Endothelial cell of umbilical vein (primary cell): Measurements from ENCODE around the gene NQO1. TPM values are rescaled to one million over a fixed set of nuclear protein-coding genes. Genes with fewer than 3 reads are reported as not detected.

Source experiments
- BruUV-seq: library from RNA; stranded (reverse); fragments of 400-500 nt; replicated peaks from 2 replicates; lab custom pipeline; 2021; lab: Mats Ljungman, UMichigan
- CTCF ChIA-PET: fragments of 300-600, 350-600 bp; sonication (Branson Sonifier 250); formaldehyde crosslinking; loops from one replicate; lab custom pipeline; 2021; ENCODE audit warnings: antibody characterized with exemption, inconsistent platforms; lab: Charles Lee
- POLR2A ChIA-PET: fragments of 300-600, 350-600 bp; sonication (Branson Sonifier 250); formaldehyde crosslinking; loops from one replicate; lab custom pipeline; 2021; ENCODE audit warnings: antibody characterized with exemption, inconsistent platforms; lab: Charles Lee
- DNase-seq: peaks from one replicate; pipeline ENCODE4 v3.0.0-alpha.2; 2011; ENCODE audit warnings: low read depth, low spot score
- FAIRE-seq: peaks from 2 replicates; lab custom pipeline; 2011; peaks lifted over from hg19 to GRCh38; lab: Jason Lieb, UNC
- H2AFZ ChIP-seq: 2 replicates; pipeline ENCODE4 v1.6.0; 2012; ENCODE audit warnings: low read depth, low read length, control low read depth, inconsistent platforms
- H3K27ac ChIP-seq: 2 replicates; pipeline ENCODE4 v1.5.1; 2011; ENCODE audit warnings: low read depth, mild to moderate bottlenecking, control low read depth, low read length, moderate library complexity; ENCODE audit not compliant: insufficient read depth
- H3K27me3 ChIP-seq, 2 experiments: 2 replicates each; pipeline versions ENCODE4 v1.6.0 to v1.6.1; 2011; ENCODE audit warnings: low read length in 2 of 2, mixed read lengths in 1 of 2; ENCODE audit not compliant: control insufficient read depth in 2 of 2, insufficient read depth in 2 of 2
- H3K36me3 ChIP-seq, 2 experiments: 2 replicates in 1 of 2; 3 replicates in 1 of 2; pipeline ENCODE4 v1.5.1; 2011; ENCODE audit warnings: low read length in 2 of 2, mild to moderate bottlenecking in 1 of 2, moderate library complexity in 1 of 2; ENCODE audit not compliant: control insufficient read depth in 2 of 2, insufficient read depth in 2 of 2; ENCODE audit errors: extremely low read depth in 1 of 2
- H3K4me1 ChIP-seq: 3 replicates; pipeline ENCODE4 v1.5.1; 2011; ENCODE audit warnings: mild to moderate bottlenecking, low read length; ENCODE audit not compliant: control insufficient read depth, insufficient read depth; ENCODE audit errors: extremely low read depth
- H3K4me2 ChIP-seq: 2 replicates; pipeline ENCODE4 v1.6.1; 2011; ENCODE audit warnings: low read length, control low read depth, mixed read lengths; ENCODE audit not compliant: insufficient read depth
- H3K4me3 ChIP-seq, 3 experiments: fragments of 200-600 bp in 1 of 3; sonication (generic), shearing (Covaris generic) in 1 of 3; replicated peaks in 1 of 3; 2 replicates each; pipeline ENCODE4 v1.5.1; 2011 to 2016; ENCODE audit warnings: control low read depth in 3 of 3, low read length in 3 of 3, mild to moderate bottlenecking in 2 of 3, inconsistent platforms in 1 of 3, low read depth in 1 of 3, moderate library complexity in 1 of 3; ENCODE audit not compliant: insufficient read depth in 1 of 3
- H3K79me2 ChIP-seq: 2 replicates; pipeline ENCODE4 v1.6.0; 2012; ENCODE audit warnings: low read length, inconsistent platforms; ENCODE audit not compliant: control insufficient read depth, insufficient read depth
- H3K9ac ChIP-seq: replicated peaks from 2 replicates; pipeline ENCODE3; 2011; ENCODE audit warnings: low read length, control low read depth; ENCODE audit not compliant: insufficient read depth; ENCODE audit errors: extremely low read depth
- H3K9me1 ChIP-seq: replicated peaks from 3 replicates; pipeline ENCODE4 v1.6.0; 2011; ENCODE audit warnings: mild to moderate bottlenecking, low read length; ENCODE audit not compliant: control insufficient read depth, insufficient read depth; ENCODE audit errors: extremely low read depth
- H3K9me3 ChIP-seq: replicated peaks from 2 replicates; pipeline ENCODE4 v1.5.1; 2012; ENCODE audit warnings: low read length, inconsistent platforms; ENCODE audit not compliant: control insufficient read depth, insufficient read depth
- H4K20me1 ChIP-seq: replicated peaks from 2 replicates; pipeline ENCODE3; 2011; ENCODE audit warnings: mild to moderate bottlenecking, low read length; ENCODE audit not compliant: control insufficient read depth, insufficient read depth; ENCODE audit errors: extremely low read depth
- CTCF ChIP-seq, 2 donors: IDR thresholded peaks; 1 replicate in 1 of 2; 2 replicates in 1 of 2; pipeline ENCODE4 v1.5.1; 2011; ENCODE audit warnings: low read length in 2 of 2, mild to moderate bottlenecking in 2 of 2, moderate library complexity in 2 of 2, control low read depth in 1 of 2, inconsistent platforms in 1 of 2, low read depth in 1 of 2; ENCODE audit not compliant: insufficient read depth in 1 of 2; ENCODE audit errors: extremely low read depth in 1 of 2
- EZH2 ChIP-seq: IDR thresholded peaks from 2 replicates; pipeline ENCODE4 v1.6.1; 2012; ENCODE audit warnings: borderline replicate concordance, low read depth, mild to moderate bottlenecking, moderate library complexity, low read length, inconsistent platforms; ENCODE audit not compliant: severe bottlenecking
- FOS ChIP-seq: IDR thresholded peaks from 2 replicates; pipeline ENCODE4 v1.6.1; 2011; ENCODE audit warnings: mild to moderate bottlenecking, low read length, moderate library complexity, borderline replicate concordance; ENCODE audit not compliant: insufficient read depth
- GATA2 ChIP-seq: IDR thresholded peaks from 2 replicates; pipeline ENCODE4 v1.7.0; 2011; ENCODE audit warnings: low read depth, mild to moderate bottlenecking, moderate library complexity, mixed read lengths, low read length; ENCODE audit not compliant: insufficient read length, insufficient read depth
- JUN ChIP-seq: IDR thresholded peaks from 2 replicates; pipeline ENCODE4 v1.6.1; 2011; ENCODE audit warnings: borderline replicate concordance, low read depth; ENCODE audit not compliant: insufficient read length, insufficient read depth
- MAX ChIP-seq: IDR thresholded peaks from 2 replicates; pipeline ENCODE4 v1.6.1; 2011; ENCODE audit not compliant: insufficient read depth, insufficient read length
- MYC ChIP-seq: IDR thresholded peaks from one replicate; pipeline ENCODE4 v1.6.1; 2011; ENCODE audit warnings: mild to moderate bottlenecking, low read depth, low read length
- POLR2A ChIP-seq: IDR thresholded peaks from 2 replicates; pipeline ENCODE4 v1.6.1; 2012; ENCODE audit warnings: low read depth, mild to moderate bottlenecking, control low read depth, low read length
- POLR2AphosphoS5 ChIP-seq: IDR thresholded peaks from 2 replicates; pipeline ENCODE4 v1.6.1; 2012; ENCODE audit warnings: low read depth, mild to moderate bottlenecking, control low read depth, low read length, moderate library complexity; ENCODE audit not compliant: insufficient read depth
- dilution Hi-C: fragments of 300-500 bp; cut with MboI; formaldehyde crosslinking; loops from one replicate; pipeline ENCODE4 v1.15.0; 2019; ENCODE audit warnings: low sequenced_read_pairs; ENCODE audit not compliant: extremely low pct_ligation_motif_present
- intact Hi-C: fragments of 100-400 bp; cut with micrococcal nuclease; formaldehyde crosslinking; loops from one replicate; pipeline ENCODE4 v1.10.0; 2022
- polyA plus RNA-seq, 4 experiments: library from polyadenylated mRNA; depleted of rRNA in 3 of 4; stranded (reverse) in 3 of 4; unstranded in 1 of 4; fragments of >200 nt; gene quantifications; 2 replicates each; pipeline versions ENCODE4 v1.2.1 to v1.2.3, GENCODE V29; 2011 to 2012; ENCODE audit warnings: missing spikeins in 1 of 4
- total RNA-seq: library from RNA; stranded (reverse); gene quantifications from 2 replicates; pipeline ENCODE4 v1.2.3, GENCODE V29; 2021

The NQO1 gene
- total and polyA plus RNA-seq, 2 donors (not counting 3 experiments of a cell fraction or from before 2014, with no cell fraction given) = 257 to 345 TPM

- H3K4me1 ChIP-seq = no peaks in the 10 kb centered on the region
- intact Hi-C loops = no loop called here
- no peak overlapping the region for H2AFZ ChIP-seq
- peaks cover 18 to 21% of the 10 kb centered on the region in 2 experiments for H3K36me3 ChIP-seq
- H3K4me3 ChIP-seq = no peak overlapping the region
- dilution Hi-C loops = no loop called here
- no peaks in the 10 kb centered on the region for H4K20me1 ChIP-seq
- DNase-seq (no peak), FAIRE-seq (no peak)
- no peak overlapping the region for H3K9ac ChIP-seq
- no peak overlapping the region for H3K27ac ChIP-seq
- no peaks in the 10 kb centered on the region for H3K9me3 ChIP-seq
- H3K27me3 ChIP-seq = no peaks in the 10 kb centered on the region
- no peak overlapping the region for H3K4me2 ChIP-seq
- POLR2A ChIA-PET = no interaction called here
- no TSS peak for BruUV-seq
- H3K79me2 ChIP-seq = no peaks in the 10 kb centered on the region
- TF ChIP-seq MYC (no peak), FOS (no peak), GATA2 (no peak), EZH2 (no peak), CTCF (IDR thresholded peaks at IDR 0.05; ENCODE audit: extremely low read depth in 1 of 2, insufficient read depth in 1 of 2, low read depth in 1 of 2, low read length in 2 of 2) (no peak), POLR2A (no peak), POLR2AphosphoS5 (no peak), MAX (no peak), JUN (no peak)
- CTCF ChIA-PET = no interaction called here
- no peaks in the 10 kb centered on the region for H3K9me1 ChIP-seq
Measured at GRCh38 chr16:69688589-69688988, 37.8 kb downstream of the NQO1 start.
